Activated T-helper 2 cell treated with anti-CD3 and anti-CD28 coated beads, Interferon-gamma antibody, Interleukin-2, Interleukin-4, amounts not matched to agents 10 μg/mL and 5 μg/mL and 100 μg/mL, durations not matched to agents 14 hours and 24 hours and 36 hours (primary cell): ENCODE data around the gene TSGA10IP. TPM values are rescaled to one million over a fixed set of nuclear protein-coding genes. Genes with fewer than 3 reads are reported as not detected.

Experiments
- DNase-seq: peaks from one replicate; pipeline ENCODE4 v3.0.0; 2021; ENCODE audit warnings: low spot score
- H3K27ac Mint-ChIP-seq: one replicate; pipeline ENCODE4 v1.8.0; 2021; ENCODE audit warnings: mixed read lengths
- H3K27me3 Mint-ChIP-seq: one replicate; pipeline ENCODE4 v1.8.0; 2021; ENCODE audit warnings: low read depth, mixed read lengths
- H3K36me3 Mint-ChIP-seq: one replicate; pipeline ENCODE4 v1.8.0; 2021; ENCODE audit warnings: low read depth, mixed read lengths
- H3K4me1 Mint-ChIP-seq: one replicate; pipeline ENCODE4 v1.8.0; 2021; ENCODE audit warnings: low read depth, mixed read lengths
- H3K4me3 Mint-ChIP-seq: one replicate; pipeline ENCODE4 v1.8.0; 2021; ENCODE audit warnings: low read depth, mild to moderate bottlenecking, moderate library complexity, mixed read lengths
- H3K9me3 Mint-ChIP-seq: one replicate; pipeline ENCODE4 v1.8.0; 2021; ENCODE audit warnings: mixed read lengths
- intact Hi-C: fragments of 100-400 bp; cut with micrococcal nuclease; formaldehyde crosslinking; loops from one replicate; pipeline ENCODE4 v1.15.1; 2023
- total RNA-seq: library from RNA; stranded (reverse); gene quantifications from 2 replicates; pipeline ENCODE4 v1.2.3, GENCODE V29; 2022

The TSGA10IP gene
- total RNA-seq, 1 donor from 2014 or later = not detected

GRCh38 chr11:65976216-65977176 lies 31.2 kb downstream of the TSGA10IP start:
- Mint-ChIP-seq H3K27ac (no peak overlapping the region), H3K36me3 (peaks cover 62% of the 10 kb centered on the region), H3K4me1 (no peaks in the 10 kb centered on the region), H3K4me3 (no peak overlapping the region), H3K9me3 (no peaks in the 10 kb centered on the region), H3K27me3 (no peaks in the 10 kb centered on the region)
- intact Hi-C loops = no loop called here
- DNase-seq = no peak

- Mint-ChIP-seq H3K9me3 (no peaks in the 10 kb centered on the region), H3K27ac (no peak overlapping the region), H3K36me3 (peaks cover 52% of the 10 kb centered on the region), H3K27me3 (no peaks in the 10 kb centered on the region), H3K4me1 (no peaks in the 10 kb centered on the region), H3K4me3 (no peak overlapping the region)
- no peak for DNase-seq
- intact Hi-C loops = no loop called here
Observed at GRCh38 chr11:65977621-65978390, 32.5 kb downstream of the TSGA10IP start.

GRCh38 chr11:65978391-65979238 lies 33.3 kb downstream of the TSGA10IP start:
- no peak overlapping the region for H3K4me3 Mint-ChIP-seq
- no peaks in the 10 kb centered on the region for H3K27me3 Mint-ChIP-seq
- H3K9me3 Mint-ChIP-seq = no peaks in the 10 kb centered on the region
- DNase-seq = no peak
- H3K4me1 Mint-ChIP-seq = no peaks in the 10 kb centered on the region
- no peak overlapping the region for H3K27ac Mint-ChIP-seq
- intact Hi-C loops = no loop called here
- peaks cover 44% of the 10 kb centered on the region for H3K36me3 Mint-ChIP-seq

- Mint-ChIP-seq H3K9me3 (no peaks in the 10 kb centered on the region), H3K4me1 (no peaks in the 10 kb centered on the region), H3K27me3 (no peaks in the 10 kb centered on the region), H3K27ac (no peak overlapping the region), H3K36me3 (peaks cover 40% of the 10 kb centered on the region), H3K4me3 (no peak overlapping the region)
- no peak for DNase-seq
- intact Hi-C loops = no loop called here
Observed at GRCh38 chr11:65979261-65979759, 34.0 kb downstream of the TSGA10IP start.

- Mint-ChIP-seq H3K4me3 (no peak overlapping the region), H3K27ac (no peak overlapping the region), H3K9me3 (no peaks in the 10 kb centered on the region), H3K36me3 (peaks cover 32% of the 10 kb centered on the region), H3K4me1 (no peaks in the 10 kb centered on the region), H3K27me3 (no peaks in the 10 kb centered on the region)
- intact Hi-C loops = no loop called here
- DNase-seq = no peak
Observed at GRCh38 chr11:65981101-65981740, 35.9 kb downstream of the TSGA10IP start.

GRCh38 chr11:65981972-65982823 lies 36.9 kb downstream of the TSGA10IP start:
- Mint-ChIP-seq H3K9me3 (no peaks in the 10 kb centered on the region), H3K27ac (no peak overlapping the region), H3K4me3 (no peak overlapping the region), H3K36me3 (peaks cover 22% of the 10 kb centered on the region), H3K4me1 (no peaks in the 10 kb centered on the region), H3K27me3 (no peaks in the 10 kb centered on the region)
- no peak for DNase-seq
- intact Hi-C loops = no loop called here

- Mint-ChIP-seq H3K27me3 (no peaks in the 10 kb centered on the region), H3K9me3 (no peaks in the 10 kb centered on the region), H3K36me3 (peaks cover 17% of the 10 kb centered on the region), H3K4me1 (no peaks in the 10 kb centered on the region), H3K4me3 (no peak overlapping the region), H3K27ac (no peak overlapping the region)
- intact Hi-C loops = no loop called here
- no peak for DNase-seq
Observed at GRCh38 chr11:65982824-65983588, 37.7 kb downstream of the TSGA10IP start.

- DNase-seq = no peak
- H3K27me3 Mint-ChIP-seq = no peaks in the 10 kb centered on the region
- H3K4me1 Mint-ChIP-seq = no peaks in the 10 kb centered on the region
- intact Hi-C loops = no loop called here
- no peak overlapping the region for H3K4me3 Mint-ChIP-seq
- H3K36me3 Mint-ChIP-seq = peaks cover 13% of the 10 kb centered on the region
- H3K9me3 Mint-ChIP-seq = no peaks in the 10 kb centered on the region
- no peak overlapping the region for H3K27ac Mint-ChIP-seq
Observed at GRCh38 chr11:65983589-65983987, 38.3 kb downstream of the TSGA10IP start.

GRCh38 chr11:65987336-65987735 lies 42.1 kb downstream of the TSGA10IP start:
- Mint-ChIP-seq H3K9me3 (no peaks in the 10 kb centered on the region), H3K27ac (no peak overlapping the region), H3K4me1 (peaks cover 5% of the 10 kb centered on the region), H3K36me3 (peaks cover 6% of the 10 kb centered on the region), H3K4me3 (no peak overlapping the region), H3K27me3 (no peaks in the 10 kb centered on the region)
- intact Hi-C loops = no loop called here
- no peak for DNase-seq

- DNase-seq = peak; percentile 89
- intact Hi-C loops = loop anchor here (1.0 kb wide), 7 partner anchors 13 to 283 kb away; partner anchors contain the start of genes AP5B1, BANF1, EIF1AD and FIBP
- no peak overlapping the region for H3K4me3 Mint-ChIP-seq
- peaks cover 6% of the 10 kb centered on the region for H3K36me3 Mint-ChIP-seq
- H3K9me3 Mint-ChIP-seq = no peaks in the 10 kb centered on the region
- H3K27me3 Mint-ChIP-seq = no peaks in the 10 kb centered on the region
- H3K4me1 Mint-ChIP-seq = peaks cover 5% of the 10 kb centered on the region
- H3K27ac Mint-ChIP-seq = peak overlapping the region; percentile 85
Observed at GRCh38 chr11:65988791-65989592, 43.7 kb downstream of the TSGA10IP start.
